ENCODE data around the gene FXYD6. TPM values are rescaled to one million over a fixed set of nuclear protein-coding genes. Genes with fewer than 3 reads are reported as not detected.

Gene FXYD6
- total and polyA plus RNA-seq, 2 of the 8 experiments (the other 6 are each of a cell fraction or from before 2014, with no cell fraction given), result 44.6 to 117 TPM

- TF ChIP-seq EGR1 (IDR thresholded peaks at IDR 0.05; ENCODE audit: borderline replicate concordance, low read depth, low read length), result no peak
- TF ChIP-seq ATF2 (IDR thresholded peaks at IDR 0.05; ENCODE audit: low read length), result no peak
- no peak for TF ChIP-seq BCL11A (IDR thresholded peaks at IDR 0.05; ENCODE audit: low read depth in 2 of 2, low read length in 2 of 2)
- TF ChIP-seq RAD21 (IDR thresholded peaks at IDR 0.05 in 1 of 2, conservative IDR thresholded peaks at IDR 0.05 in 1 of 2; ENCODE audit: low read depth in 2 of 2, low read length in 2 of 2), result no peak
- no peak for TF ChIP-seq ZNF274 (IDR thresholded peaks at IDR 0.05; ENCODE audit: borderline replicate concordance, extremely low read depth, low read length)
- no peak for TF ChIP-seq RFX5 (IDR thresholded peaks at IDR 0.05; ENCODE audit: borderline replicate concordance, low read depth, low read length)
Measured at GRCh38 chr11:117912497-117912896, 36.0 kb upstream of the FXYD6 start (continued).
